Sigmoid colon (tissue), 7 donors: ENCODE measurements around the gene NKX6-1. TPM values are rescaled to one million over a fixed set of nuclear protein-coding genes. Genes with fewer than 3 reads are reported as not detected.

ENCODE experiments used
- DNase-seq: peaks from one replicate; pipeline ENCODE4 v3.0.0-alpha.2; 2019
- H3K27ac ChIP-seq, 4 donors: fragments of 200-600 bp; sonication (generic); one replicate each; pipeline ENCODE4 v1.5.1; 2016 to 2019; ENCODE audit warnings: mild to moderate bottlenecking in 1 of 4
- H3K27me3 ChIP-seq, 3 donors: fragments of 200-600 bp; sonication (generic); one replicate each; pipeline ENCODE4 v1.5.1; 2019; ENCODE audit warnings: mild to moderate bottlenecking in 1 of 3
- H3K36me3 ChIP-seq, 4 donors: fragments of 200-600 bp; sonication (generic); one replicate each; pipeline ENCODE4 v1.5.1; 2016 to 2019
- H3K4me1 ChIP-seq, 4 donors: fragments of 200-600 bp; sonication (generic); one replicate each; pipeline ENCODE4 v1.5.1; 2017 to 2019
- H3K4me3 ChIP-seq, 4 donors: fragments of 200-600 bp; sonication (generic); one replicate each; pipeline ENCODE4 v1.5.1; 2017 to 2019; ENCODE audit warnings: mild to moderate bottlenecking in 2 of 4, moderate library complexity in 1 of 4
- H3K9me3 ChIP-seq, 4 donors: fragments of 200-600 bp in 3 of 4; sonication (generic) in 3 of 4; one replicate each; pipeline versions ENCODE4 v1.5.1 to v1.6.1; 2013 to 2019
- CTCF ChIP-seq, 4 experiments: fragments of 450-650 bp in 3 of 4; fragments of 200-600 bp in 1 of 4; IDR thresholded peaks; one replicate each; pipeline ENCODE4 v1.5.1; 2016 to 2019; ENCODE audit warnings: antibody characterized with exemption in 4 of 4, mild to moderate bottlenecking in 3 of 4, moderate library complexity in 2 of 4
- EP300 ChIP-seq, 4 donors: sonication (generic); formaldehyde crosslinking; IDR thresholded peaks; one replicate each; pipeline ENCODE4 v1.6.1; 2017; ENCODE audit warnings: antibody characterized with exemption in 4 of 4
- POLR2A ChIP-seq, 2 donors: fragments of 450-650 bp; IDR thresholded peaks; one replicate each; pipeline ENCODE4 v1.6.1; 2016; ENCODE audit warnings: antibody characterized with exemption in 2 of 2, mild to moderate bottlenecking in 2 of 2, moderate library complexity in 2 of 2
- POLR2AphosphoS5 ChIP-seq, 4 donors: sonication (generic); formaldehyde crosslinking; IDR thresholded peaks; one replicate each; pipeline ENCODE4 v1.6.1; 2017; ENCODE audit warnings: antibody characterized with exemption in 4 of 4
- WGBS, 2 donors: extraction: QIAGEN DNeasy Blood & Tissue Kit; methylation state at CpG; one replicate each; pipeline ENCODE4 v1.1.7; 2013; 5-methylcytosine and 5-hydroxymethylcytosine counted together
- intact Hi-C: fragments of 100-400 bp; cut with DNase I; formaldehyde crosslinking; loops from one replicate; pipeline ENCODE4 v1.15.1; 2023
- polyA plus RNA-seq, 3 donors: library from polyadenylated mRNA; stranded (reverse); fragments of 200-250 nt; gene quantifications; one replicate each; pipeline ENCODE4 v1.2.3, GENCODE V29; 2013
- total RNA-seq, 4 donors: library from RNA; depleted of rRNA; stranded (reverse); fragments of >200 nt; gene quantifications; one replicate each; pipeline ENCODE4 v1.1.0, GENCODE V29; 2016
- donor health status: healthy with polysubstance abuse.
- donor health status: Bipolar disorder and iron deficiency.
- donor health status: healthy.

Gene NKX6-1
- total and polyA plus RNA-seq, 7 donors: 0.01 TPM; not detected in 6

- peaks cover 84 to 100% (median 99%) of the 10 kb centered on the region in 3 donors for H3K27me3 ChIP-seq
- intact Hi-C loops: no loop called here
- TF ChIP-seq CTCF (IDR thresholded peaks at IDR 0.05) (no peak), EP300 (IDR thresholded peaks at IDR 0.05) (no peak), POLR2AphosphoS5 (IDR thresholded peaks at IDR 0.05) (no peak), POLR2A (IDR thresholded peaks at IDR 0.05) (no peak)
- H3K4me1 ChIP-seq: peaks cover 0 to 50% (median 46%) of the 10 kb centered on the region in 4 donors
- H3K27ac ChIP-seq: peak overlapping the region in 1 of 4 donors; percentile 96
- WGBS, 2 donors: 8 to 12% methylated on average over 21 of the region's 21 CpGs
- H3K9me3 ChIP-seq: peaks cover 0 to 2% (median 0%) of the 10 kb centered on the region in 4 donors
- H3K4me3 ChIP-seq: no peak overlapping the region
- no peak for DNase-seq
- H3K36me3 ChIP-seq: no peaks in the 10 kb centered on the region
These were observed 3.8 kb downstream of the NKX6-1 start for GRCh38 chr4:84495118-84495793.

- H3K4me1 ChIP-seq: peaks cover 0 to 46% (median 42%) of the 10 kb centered on the region in 4 donors
- H3K4me3 ChIP-seq: no peak overlapping the region
- no peak for DNase-seq
- peak overlapping the region in 1 of 4 donors; percentile 96 for H3K27ac ChIP-seq
- peaks cover 0 to 2% (median 0%) of the 10 kb centered on the region in 4 donors for H3K9me3 ChIP-seq
- TF ChIP-seq CTCF (IDR thresholded peaks at IDR 0.05) (no peak), POLR2A (IDR thresholded peaks at IDR 0.05) (no peak), POLR2AphosphoS5 (IDR thresholded peaks at IDR 0.05) (no peak), EP300 (IDR thresholded peaks at IDR 0.05) (no peak)
- WGBS, 2 donors: 44 to 53% methylated on average over 2 of the region's 2 CpGs
- intact Hi-C loops: loop anchor here (5.0 kb wide), 1 partner anchor 88 kb away; the partner anchor contains the start of gene CDS1
- peaks cover 76 to 100% (median 97%) of the 10 kb centered on the region in 3 donors for H3K27me3 ChIP-seq
- H3K36me3 ChIP-seq: no peaks in the 10 kb centered on the region
These were observed 4.6 kb downstream of the NKX6-1 start for GRCh38 chr4:84494531-84494930.

- Histone ChIP-seq H3K27me3 (peaks cover 72 to 100% (median 92%) of the 10 kb centered on the region in 3 donors), H3K9me3 (peaks cover 0 to 2% (median 0%) of the 10 kb centered on the region in 4 donors), H3K4me1 (peaks cover 0 to 41% (median 37%) of the 10 kb centered on the region in 4 donors), H3K4me3 (no peak overlapping the region), H3K36me3 (no peaks in the 10 kb centered on the region), H3K27ac (peak overlapping the region in 1 of 4 donors; percentile 96)
- WGBS, 2 donors: 5 to 6% methylated on average over 2 of the region's 2 CpGs
- no peak for DNase-seq
- intact Hi-C loops: loop anchor here (5.0 kb wide), 1 partner anchor 88 kb away; the partner anchor contains the start of gene CDS1
- TF ChIP-seq EP300 (IDR thresholded peaks at IDR 0.05) (no peak), POLR2A (IDR thresholded peaks at IDR 0.05) (no peak), POLR2AphosphoS5 (IDR thresholded peaks at IDR 0.05) (peak in 1 of 4 donors; percentile 2)
These were observed 5.0 kb downstream of the NKX6-1 start for GRCh38 chr4:84494076-84494475.

- no peak for TF ChIP-seq POLR2AphosphoS5 (IDR thresholded peaks at IDR 0.05)
- WGBS, 2 donors: 3% methylated on average over 62 of the region's 62 CpGs
- intact Hi-C loops: loop anchor here (5.0 kb wide), 1 partner anchor 89 kb away; the partner anchor contains the start of gene CDS1
- no peak for DNase-seq
- no peak overlapping the region for H3K4me3 ChIP-seq
- H3K9me3 ChIP-seq: peaks cover 0 to 2% (median 0%) of the 10 kb centered on the region in 4 donors
- peak overlapping the region in 1 of 4 donors; percentile 96 for H3K27ac ChIP-seq
- H3K36me3 ChIP-seq: no peaks in the 10 kb centered on the region
- H3K4me1 ChIP-seq: peaks cover 0 to 33% (median 29%) of the 10 kb centered on the region in 4 donors
- peaks cover 64 to 100% (median 90%) of the 10 kb centered on the region in 3 donors for H3K27me3 ChIP-seq
These were observed 5.8 kb downstream of the NKX6-1 start for GRCh38 chr4:84493092-84493850.

GRCh38 chr4:84492737-84493091, 6.4 kb downstream of the NKX6-1 start:
- 5 to 6% methylated on average over 28 of the region's 28 CpGs for WGBS, 2 donors
- H3K4me3 ChIP-seq: no peak overlapping the region
- intact Hi-C loops: loop anchor here (5.0 kb wide), 1 partner anchor 90 kb away; the partner anchor contains the start of gene CDS1
- peaks cover 0 to 27% (median 23%) of the 10 kb centered on the region in 4 donors for H3K4me1 ChIP-seq
- peak overlapping the region in 1 of 4 donors; percentile 96 for H3K27ac ChIP-seq
- DNase-seq: no peak
- peaks cover 58 to 100% (median 89%) of the 10 kb centered on the region in 3 donors for H3K27me3 ChIP-seq
- H3K36me3 ChIP-seq: no peaks in the 10 kb centered on the region
- H3K9me3 ChIP-seq: peaks cover 0 to 2% (median 0%) of the 10 kb centered on the region in 4 donors
- TF ChIP-seq EP300 (IDR thresholded peaks at IDR 0.05) (no peak), CTCF (IDR thresholded peaks at IDR 0.05) (no peak)
